SK-N-SH (cell line): Measurements from ENCODE around the gene STUB1.

Source experiments
- EZH2phosphoT487 ChIP-seq: fragments of 200-600 bp; sonication (generic); IDR thresholded peaks from 2 replicates; pipeline ENCODE4 v1.6.1; 2017; ENCODE audit warnings: low read depth, mixed run types, mild to moderate bottlenecking, antibody characterized with exemption, moderate library complexity, borderline replicate concordance
- MAX ChIP-seq: IDR thresholded peaks from 2 replicates; pipeline ENCODE4 v1.4.0; 2012; ENCODE audit warnings: low read depth
- MEF2A ChIP-seq: IDR thresholded peaks from 2 replicates; pipeline ENCODE4 v1.4.0; 2012; ENCODE audit warnings: low read depth, borderline replicate concordance
- POLR2AphosphoS5 ChIP-seq: IDR thresholded peaks from 2 replicates; pipeline ENCODE4 v1.6.1; 2012; ENCODE audit warnings: low read depth, low read length
- RAD21 ChIP-seq: IDR thresholded peaks from 2 replicates; pipeline ENCODE4 v1.6.1; 2012; ENCODE audit warnings: mild to moderate bottlenecking, low read length
- RXRA ChIP-seq: IDR thresholded peaks from 2 replicates; pipeline ENCODE4 v1.4.0; 2012; ENCODE audit warnings: low read depth, mild to moderate bottlenecking, borderline replicate concordance
- SIN3A ChIP-seq: IDR thresholded peaks from 2 replicates; pipeline ENCODE4 v1.6.1; 2012; ENCODE audit warnings: low read depth, mild to moderate bottlenecking, low read length, moderate library complexity, borderline replicate concordance
- TAF1 ChIP-seq: IDR thresholded peaks from 2 replicates; pipeline ENCODE4 v1.6.1; 2012; ENCODE audit warnings: low read depth, mild to moderate bottlenecking, low read length, moderate library complexity, borderline replicate concordance
- YY1 ChIP-seq: IDR thresholded peaks from 2 replicates; pipeline ENCODE4 v1.4.0; 2012; ENCODE audit warnings: low read depth, mild to moderate bottlenecking

DNA sequence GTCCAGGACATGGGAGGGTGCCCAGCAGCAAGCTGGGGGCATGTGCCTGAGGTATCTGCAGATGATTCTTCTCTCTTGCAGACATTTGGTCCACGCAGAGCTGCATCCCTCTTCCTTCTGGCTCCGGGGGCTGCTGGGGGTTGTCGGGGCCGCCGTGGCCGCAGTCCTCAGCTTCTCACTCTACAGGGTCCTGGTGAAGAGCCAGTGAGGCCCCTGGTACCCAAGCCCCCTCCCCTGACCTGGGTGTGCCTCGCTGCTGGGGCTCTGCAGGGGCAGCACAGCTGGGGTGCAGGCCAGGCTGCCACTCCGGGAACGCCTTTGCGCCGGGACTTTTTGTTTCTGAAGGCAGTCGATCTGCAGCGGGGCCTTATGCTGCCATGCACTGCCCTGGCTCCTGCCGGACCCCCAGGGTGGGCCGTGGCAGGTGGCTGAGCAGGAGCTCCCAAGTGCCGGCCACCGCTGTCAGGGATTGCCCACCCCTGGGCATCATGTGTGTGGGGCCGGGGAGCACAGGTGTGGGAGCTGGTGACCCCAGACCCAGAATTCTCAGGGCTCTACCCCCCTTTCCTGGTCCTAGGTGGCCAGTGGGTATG, 6.7 kb upstream of the STUB1 start:
- TF ChIP-seq MAX (no peak), YY1 (no peak), RAD21 (no peak), TAF1 (no peak), RXRA (no peak), SIN3A (no peak), EZH2phosphoT487 (no peak), POLR2AphosphoS5 (no peak), MEF2A (no peak)
